Gastrocnemius medialis (tissue), 4 donors: ENCODE data around the gene HIGD2A. TPM values are rescaled to one million over a fixed set of nuclear protein-coding genes. Genes with fewer than 3 reads are reported as not detected.

ENCODE experiments used
- ATAC-seq, 2 donors: fragments of 150-250 bp; one replicate each; pipeline ENCODE4 v1.9.1; 2016
- DNase-seq, 2 donors: peaks; one replicate each; pipeline ENCODE4 v3.0.0-alpha.2; 2019
- H3K27ac ChIP-seq, 4 donors: fragments of 200-600 bp; sonication (generic); 1 replicate in 1 of 4; 2 replicates in 3 of 4; pipeline ENCODE4 v1.5.1; 2016 to 2018; ENCODE audit warnings: mild to moderate bottlenecking in 2 of 4, moderate library complexity in 1 of 4
- H3K27me3 ChIP-seq, 3 donors: fragments of 200-600 bp; sonication (generic) in 2 of 3; 1 replicate in 1 of 3; 2 replicates in 2 of 3; pipeline versions ENCODE4 v1.5.1 to v1.6.0; 2016 to 2019; ENCODE audit warnings: mild to moderate bottlenecking in 1 of 3, moderate library complexity in 1 of 3
- H3K36me3 ChIP-seq, 2 donors: fragments of 200-600 bp; sonication (generic) in 1 of 2; one replicate each; pipeline ENCODE4 v1.5.1; 2017 to 2018
- H3K4me1 ChIP-seq, 2 donors: fragments of 200-600 bp; sonication (generic) in 1 of 2; one replicate each; pipeline ENCODE4 v1.5.1; 2016 to 2017; ENCODE audit warnings: mild to moderate bottlenecking in 2 of 2
- H3K4me3 ChIP-seq, 4 donors: fragments of 200-600 bp; sonication (generic) in 3 of 4; 1 replicate in 1 of 4; 2 replicates in 3 of 4; pipeline ENCODE4 v1.5.1; 2016 to 2019; ENCODE audit warnings: mild to moderate bottlenecking in 2 of 4
- H3K9me3 ChIP-seq, 3 donors: fragments of 200-600 bp; sonication (generic) in 2 of 3; 1 replicate in 1 of 3; 2 replicates in 2 of 3; pipeline ENCODE4 v1.5.1; 2016 to 2019
- CTCF ChIP-seq, 5 experiments: fragments of 450-650 bp in 3 of 5; fragments of 200-600 bp in 2 of 5; sonication (generic) in 2 of 5; IDR thresholded peaks in 4 of 5; conservative IDR thresholded peaks in 1 of 5; 1 replicate in 4 of 5; 2 replicates in 1 of 5; pipeline ENCODE4 v1.5.1; 2016 to 2019; ENCODE audit warnings: antibody characterized with exemption in 5 of 5, mild to moderate bottlenecking in 3 of 5, moderate library complexity in 3 of 5
- POLR2A ChIP-seq, 2 donors: fragments of 450-650 bp; IDR thresholded peaks; one replicate each; pipeline ENCODE4 v1.6.1; 2017; ENCODE audit warnings: antibody characterized with exemption in 2 of 2, mild to moderate bottlenecking in 2 of 2, moderate library complexity in 2 of 2
- in situ Hi-C, 4 donors: fragments of 200-750 bp; cut with MboI; loops; one replicate each; pipeline versions ENCODE4 v1.15.0 to v1.8.0; 2017; ENCODE audit warnings: low sequenced_read_pairs in 4 of 4
- intact Hi-C: fragments of 100-400 bp; cut with DNase I; formaldehyde crosslinking; loops from one replicate; pipeline ENCODE4 v1.15.1; 2023; ENCODE audit warnings: low total_unique reads
- total RNA-seq, 4 donors: library from RNA; depleted of rRNA; stranded (reverse); fragments of >200 nt; gene quantifications; one replicate each; pipeline versions ENCODE4 v1.1.0 to v1.2.3, GENCODE V29; 2016

HIGD2A gene
- total RNA-seq, 4 donors from 2014 or later = 189 to 274 (median 229) TPM

DNA sequence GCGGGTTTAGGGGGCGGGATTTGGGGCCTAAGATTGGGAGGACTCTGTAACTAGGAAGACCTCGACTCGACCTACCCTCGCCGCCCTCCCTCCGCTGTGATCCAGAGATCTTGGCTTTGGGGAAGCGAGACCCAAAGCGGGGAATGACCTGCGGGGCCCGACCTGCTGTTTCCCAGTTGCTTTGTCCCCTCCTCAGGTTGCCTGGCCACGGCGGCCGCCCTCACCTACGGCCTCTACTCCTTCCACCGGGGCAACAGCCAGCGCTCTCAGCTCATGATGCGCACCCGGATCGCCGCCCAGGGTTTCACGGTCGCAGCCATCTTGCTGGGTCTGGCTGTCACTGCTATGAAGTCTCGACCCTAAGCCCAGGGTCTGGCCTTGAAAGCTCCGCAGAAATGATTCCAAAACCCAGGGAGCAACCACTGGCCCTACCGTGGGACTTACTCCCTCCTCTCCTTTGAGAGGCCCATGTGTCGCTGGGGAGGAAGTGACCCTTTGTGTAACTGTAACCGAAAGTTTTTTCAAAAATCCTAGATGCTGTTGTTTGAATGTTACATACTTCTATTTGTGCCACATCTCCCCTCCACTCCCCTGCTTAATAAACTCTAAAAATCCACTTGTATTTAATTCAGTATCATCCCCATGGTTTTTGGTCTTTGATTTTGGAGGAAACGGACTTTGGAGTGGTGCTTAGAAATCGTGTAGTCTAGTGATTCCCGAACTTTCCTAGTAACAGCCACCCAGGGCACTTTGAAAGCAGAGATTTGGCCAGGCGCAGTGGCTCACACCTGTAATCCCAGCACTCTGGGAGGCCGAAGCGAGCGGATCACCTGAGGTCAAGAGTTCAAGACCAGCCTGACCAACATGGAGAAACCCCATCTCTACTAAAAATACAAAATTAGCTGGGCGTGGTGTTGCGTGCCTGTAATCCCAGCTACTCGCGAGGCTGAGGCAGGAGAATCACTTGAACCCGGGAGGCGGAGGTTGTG lies 878 bp downstream of the HIGD2A start:
- in situ Hi-C loops (no loop called here), intact Hi-C loops (loop anchor here (1.0 to 10.0 kb wide), 5 partner anchors 19 to 1155 kb away; partner anchors contain the start of genes CLTB, TSPAN17 and ZNF346)
- Histone ChIP-seq H3K9me3 (no peaks in the 10 kb centered on the region), H3K27me3 (no peaks in the 10 kb centered on the region), H3K27ac (peak overlapping the region; percentile 92 to 98 (median 96)), H3K4me1 (peaks cover 30 to 31% of the 10 kb centered on the region in 2 donors), H3K36me3 (peaks cover 0 to 54% of the 10 kb centered on the region in 2 donors), H3K4me3 (peak overlapping the region; percentile 76 to 95 (median 86))
- DNase-seq (no peak), ATAC-seq (peak; percentile 19 to 32)
- peak; percentile 54 to 67 for TF ChIP-seq POLR2A (IDR thresholded peaks at IDR 0.05)
- TF ChIP-seq CTCF (IDR thresholded peaks at IDR 0.05 in 4 of 5, conservative IDR thresholded peaks at IDR 0.05 in 1 of 5) = peak in 1 of 5 experiments; percentile 2

DNA sequence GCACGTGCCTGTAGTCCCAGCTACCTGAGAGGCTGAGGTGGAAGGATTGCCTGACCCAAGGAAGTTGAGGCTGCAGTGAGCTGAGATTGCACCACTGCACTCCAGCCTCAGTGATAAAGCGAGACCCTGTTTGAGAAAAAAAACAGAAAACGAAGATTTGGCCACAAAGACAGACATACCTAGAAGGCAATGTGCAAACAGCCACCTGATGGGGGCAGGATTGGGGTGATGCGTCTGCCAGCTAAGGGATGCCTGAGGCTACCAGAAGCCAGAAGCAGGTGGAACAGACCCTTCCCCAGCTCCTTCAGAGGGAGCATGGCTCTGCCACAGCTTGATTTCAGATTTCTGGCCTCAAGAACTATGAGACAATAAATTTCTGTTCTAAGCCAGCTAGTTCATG lies 2.9 kb downstream of the HIGD2A start:
- intact Hi-C loops = no loop called here
- TF ChIP-seq CTCF (IDR thresholded peaks at IDR 0.05 in 4 of 5, conservative IDR thresholded peaks at IDR 0.05 in 1 of 5) (no peak), POLR2A (IDR thresholded peaks at IDR 0.05) (no peak)
- peak overlapping the region in 3 of 4 donors; percentile 11 to 98 (median 22) for H3K27ac ChIP-seq
- H3K36me3 ChIP-seq = peaks cover 0 to 46% of the 10 kb centered on the region in 2 donors
- ATAC-seq (no peak), DNase-seq (no peak)
- H3K4me3 ChIP-seq = no peak overlapping the region
- in situ Hi-C loops = no loop called here
- no peaks in the 10 kb centered on the region for H3K9me3 ChIP-seq
- H3K27me3 ChIP-seq = no peaks in the 10 kb centered on the region
- peaks cover 25 to 26% of the 10 kb centered on the region in 2 donors for H3K4me1 ChIP-seq

GRCh38 chr5:176391999-176392398 lies 3.4 kb downstream of the HIGD2A start:
- DNase-seq = no peak
- no peaks in the 10 kb centered on the region for H3K9me3 ChIP-seq
- in situ Hi-C loops = no loop called here
- no peak overlapping the region for H3K4me3 ChIP-seq
- no peaks in the 10 kb centered on the region for H3K27me3 ChIP-seq
- no peak for ATAC-seq
- intact Hi-C loops = no loop called here
- H3K36me3 ChIP-seq = peaks cover 0 to 49% of the 10 kb centered on the region in 2 donors
- H3K27ac ChIP-seq = peak overlapping the region in 1 of 4 donors; percentile 98
- TF ChIP-seq POLR2A (IDR thresholded peaks at IDR 0.05) (no peak), CTCF (IDR thresholded peaks at IDR 0.05 in 4 of 5, conservative IDR thresholded peaks at IDR 0.05 in 1 of 5) (no peak)
- H3K4me1 ChIP-seq = peaks cover 20 to 21% of the 10 kb centered on the region in 2 donors

DNA sequence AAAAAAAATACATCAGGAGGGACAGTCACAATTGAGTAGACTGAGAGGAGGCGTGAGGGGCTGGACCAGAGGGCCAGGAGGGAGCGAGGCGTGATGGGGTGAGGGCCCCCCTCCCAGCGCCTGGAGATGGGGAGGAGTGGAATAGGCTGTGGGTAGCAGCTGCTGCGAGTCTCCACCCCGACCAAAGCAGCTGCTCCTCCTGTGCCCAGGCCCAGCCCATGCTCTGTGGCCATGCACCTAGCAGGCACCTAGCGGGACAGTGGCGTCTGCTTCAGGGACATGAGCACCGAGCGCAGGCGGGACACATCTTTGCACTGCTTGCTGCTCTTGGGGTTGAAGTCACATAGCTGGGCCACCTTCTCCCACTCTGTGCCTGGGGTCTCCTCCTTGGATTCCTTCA lies 4.0 kb downstream of the HIGD2A start:
- ATAC-seq = no peak
- Histone ChIP-seq H3K4me3 (no peak overlapping the region), H3K4me1 (peaks cover 15% of the 10 kb centered on the region in 2 donors), H3K27me3 (no peaks in the 10 kb centered on the region), H3K36me3 (peaks cover 0 to 52% of the 10 kb centered on the region in 2 donors), H3K9me3 (no peaks in the 10 kb centered on the region), H3K27ac (peak overlapping the region in 1 of 4 donors; percentile 98)
- DNase-seq = no peak
- intact Hi-C loops (no loop called here), in situ Hi-C loops (no loop called here)
- no peak for TF ChIP-seq POLR2A (IDR thresholded peaks at IDR 0.05)
- no peak for TF ChIP-seq CTCF (IDR thresholded peaks at IDR 0.05 in 4 of 5, conservative IDR thresholded peaks at IDR 0.05 in 1 of 5)
